H9 (cell line): Measurements from ENCODE around the gene PYROXD2. TPM values are rescaled to one million over a fixed set of nuclear protein-coding genes. Genes with fewer than 3 reads are reported as not detected.

Source experiments
- DNase-seq: peaks from one replicate; pipeline ENCODE4 v3.0.0-alpha.2; 2017
- H2AFZ ChIP-seq: one replicate; pipeline ENCODE4 v1.6.1; 2013; ENCODE audit warnings: mild to moderate bottlenecking, low read length, control low read depth, moderate library complexity
- H2AK5ac ChIP-seq: 2 replicates; pipeline ENCODE4 v1.6.1; 2013; ENCODE audit warnings: low read length, control low read depth, mixed read lengths; ENCODE audit not compliant: insufficient read length
- H2BK120ac ChIP-seq: one replicate; pipeline ENCODE4 v1.6.1; 2013; ENCODE audit warnings: low read depth, mild to moderate bottlenecking, low read length, control low read depth, inconsistent platforms; ENCODE audit not compliant: poor library complexity, severe bottlenecking
- H2BK12ac ChIP-seq: 2 replicates; pipeline ENCODE4 v1.6.1; 2013; ENCODE audit warnings: low read length, control low read depth, mixed read lengths, low read depth; ENCODE audit not compliant: insufficient read length
- H2BK15ac ChIP-seq: 2 replicates; pipeline ENCODE4 v1.6.1; 2013; ENCODE audit warnings: low read depth, low read length, control low read depth
- H2BK20ac ChIP-seq: one replicate; pipeline ENCODE4 v1.6.1; 2013; ENCODE audit warnings: low read depth, mild to moderate bottlenecking, low read length, control low read depth, inconsistent platforms; ENCODE audit not compliant: poor library complexity, severe bottlenecking
- H2BK5ac ChIP-seq: 2 replicates; pipeline ENCODE4 v1.6.1; 2013; ENCODE audit warnings: low read length, control low read depth, mixed read lengths; ENCODE audit not compliant: insufficient read length
- H3K14ac ChIP-seq: 2 replicates; pipeline ENCODE4 v1.6.1; 2013; ENCODE audit warnings: low read length, control low read depth; ENCODE audit not compliant: insufficient read depth
- H3K18ac ChIP-seq: 2 replicates; pipeline ENCODE4 v1.6.1; 2013; ENCODE audit warnings: low read depth, mild to moderate bottlenecking, mixed read lengths, low read length, control low read depth; ENCODE audit not compliant: insufficient read length
- H3K23ac ChIP-seq: 2 replicates; pipeline ENCODE4 v1.6.1; 2013; ENCODE audit warnings: low read length, control low read depth, mixed read lengths, low read depth; ENCODE audit not compliant: insufficient read length
- H3K23me2 ChIP-seq: 2 replicates; pipeline ENCODE4 v1.6.1; 2013; ENCODE audit warnings: low read depth, mild to moderate bottlenecking, mixed read lengths, low read length, control low read depth; ENCODE audit not compliant: insufficient read length, poor library complexity, severe bottlenecking
- H3K27ac ChIP-seq: 2 replicates; pipeline ENCODE4 v1.5.1; 2013; ENCODE audit warnings: low read length, control low read depth, mixed read lengths, low read depth; ENCODE audit not compliant: insufficient read length
- H3K27me3 ChIP-seq: 2 replicates; pipeline ENCODE4 v1.6.1; 2013; ENCODE audit warnings: low read length, control low read depth, inconsistent platforms; ENCODE audit not compliant: insufficient read depth
- H3K4ac ChIP-seq: 2 replicates; pipeline ENCODE4 v1.6.1; 2013; ENCODE audit warnings: low read depth, mild to moderate bottlenecking, control low read depth, inconsistent platforms, low read length, moderate library complexity
- H3K4me1 ChIP-seq: 2 replicates; pipeline ENCODE4 v1.6.1; 2013; ENCODE audit warnings: low read length, control low read depth, inconsistent platforms; ENCODE audit not compliant: insufficient read depth
- H3K4me2 ChIP-seq: 2 replicates; pipeline ENCODE4 v1.6.1; 2013; ENCODE audit warnings: low read length, control low read depth, mixed read lengths; ENCODE audit not compliant: insufficient read length, insufficient read depth
- H3K56ac ChIP-seq: 2 replicates; pipeline ENCODE4 v1.6.1; 2013; ENCODE audit warnings: low read depth, mild to moderate bottlenecking, mixed read lengths, low read length, control low read depth; ENCODE audit not compliant: insufficient read length
- H3K79me1 ChIP-seq: 2 replicates; pipeline ENCODE4 v1.6.1; 2013; ENCODE audit warnings: low read depth, mild to moderate bottlenecking, moderate library complexity, low read length, control low read depth, inconsistent platforms; ENCODE audit not compliant: insufficient read depth, poor library complexity, severe bottlenecking
- H3K79me2 ChIP-seq: 2 replicates; pipeline ENCODE4 v1.6.1; 2013; ENCODE audit warnings: low read length, control low read depth, inconsistent platforms; ENCODE audit not compliant: insufficient read depth
- H3K9ac ChIP-seq: 2 replicates; pipeline ENCODE4 v1.6.1; 2013; ENCODE audit warnings: low read length, control low read depth, mixed read lengths; ENCODE audit not compliant: insufficient read length; ENCODE audit errors: extremely low read depth
- H3K9me3 ChIP-seq: one replicate; pipeline ENCODE4 v1.6.1; 2013; ENCODE audit warnings: low read depth, low read length, inconsistent platforms; ENCODE audit not compliant: control insufficient read depth
- H3T11ph ChIP-seq: one replicate; pipeline ENCODE4 v1.6.1; 2013; ENCODE audit warnings: mild to moderate bottlenecking, low read length, control low read depth, inconsistent platforms
- H4K20me1 ChIP-seq: one replicate; pipeline ENCODE4 v1.6.1; 2013; ENCODE audit not compliant: control insufficient read depth, insufficient read length, insufficient read depth
- H4K5ac ChIP-seq: 2 replicates; pipeline ENCODE4 v1.6.1; 2013; ENCODE audit warnings: low read depth, mild to moderate bottlenecking, mixed read lengths, low read length, control low read depth; ENCODE audit not compliant: insufficient read length
- H4K8ac ChIP-seq: replicated peaks from 2 replicates; pipeline ENCODE4 v1.6.1; 2013; ENCODE audit warnings: low read length, control low read depth, mixed read lengths, low read depth; ENCODE audit not compliant: insufficient read length
- H4K91ac ChIP-seq: 2 replicates; pipeline ENCODE4 v1.6.1; 2013; ENCODE audit warnings: low read depth, mild to moderate bottlenecking, moderate library complexity, mixed read lengths, low read length, control low read depth; ENCODE audit not compliant: insufficient read length
- H3K27ac Mint-ChIP-seq, 3 experiments: 2 replicates in 2 of 3; 3 replicates in 1 of 3; pipeline ENCODE4 v1.8.0; 2020 to 2021; ENCODE audit warnings: mixed read lengths in 3 of 3, mild to moderate bottlenecking in 1 of 3, moderate library complexity in 1 of 3
- H3K27me3 Mint-ChIP-seq: 2 replicates; pipeline ENCODE4 v1.8.0; 2021; ENCODE audit warnings: low read depth, mild to moderate bottlenecking, moderate library complexity, mixed read lengths
- H3K36me3 Mint-ChIP-seq, 3 experiments: 2 replicates in 2 of 3; 3 replicates in 1 of 3; pipeline ENCODE4 v1.8.0; 2020 to 2021; ENCODE audit warnings: low read depth in 3 of 3, mixed read lengths in 3 of 3; ENCODE audit not compliant: insufficient read depth in 1 of 3
- H3K4me1 Mint-ChIP-seq, 2 experiments: 2 replicates each; pipeline ENCODE4 v1.8.0; 2020; ENCODE audit warnings: mixed read lengths in 2 of 2
- H3K4me3 Mint-ChIP-seq, 2 experiments: 2 replicates in 1 of 2; 3 replicates in 1 of 2; pipeline ENCODE4 v1.8.0; 2020 to 2021; ENCODE audit warnings: mild to moderate bottlenecking in 2 of 2, mixed read lengths in 2 of 2, moderate library complexity in 1 of 2
- H3K9me3 Mint-ChIP-seq, 2 experiments: 2 replicates in 1 of 2; 3 replicates in 1 of 2; pipeline ENCODE4 v1.8.0; 2020; ENCODE audit warnings: mild to moderate bottlenecking in 2 of 2, mixed read lengths in 2 of 2, moderate library complexity in 1 of 2
- CTCF ChIP-seq: fragments of 200-600 bp; sonication (generic); conservative IDR thresholded peaks from 3 replicates; pipeline ENCODE4 v1.8.0; 2021; ENCODE audit warnings: antibody characterized with exemption, mild to moderate bottlenecking
- WGBS: extraction: QIAGEN DNeasy Blood & Tissue Kit; methylation state at CpG from one replicate; pipeline ENCODE4 v1.1.7; 2013; ENCODE audit warnings: missing lambda C conversion rate, low lambda C conversion rate, mixed read lengths; ENCODE audit not compliant: insufficient read length; ENCODE audit errors: extremely low coverage; 5-methylcytosine and 5-hydroxymethylcytosine counted together
- microRNA-seq: library from miRNA; unstranded; fragments of <30 nt; microRNA quantifications from one replicate; pipeline ENCODE4, GENCODE V29; 2020; ENCODE audit warnings: borderline microRNAs expressed
- total RNA-seq: library from RNA; stranded (reverse); gene quantifications from 2 replicates; pipeline ENCODE4 v1.2.1, GENCODE V29; 2021

Gene PYROXD2
- total RNA-seq, 1 experiment from 2014 or later: 5.3 TPM

- no peak overlapping the region for H3K27ac Mint-ChIP-seq
- H3K9me3 Mint-ChIP-seq: no peaks in the 10 kb centered on the region; a peak in 1 of 5 replicates
- Histone ChIP-seq H2BK15ac (no peak overlapping the region), H4K5ac (no peak overlapping the region), H3K23me2 (no peaks in the 10 kb centered on the region), H2BK20ac (no peak overlapping the region), H2BK5ac (no peak overlapping the region), H3K79me2 (no peaks in the 10 kb centered on the region), H3K9me3 (no peaks in the 10 kb centered on the region), H3K18ac (no peak overlapping the region), H4K8ac (no peak overlapping the region), H3K56ac (no peak overlapping the region), H3K27ac (no peak overlapping the region), H3K4me2 (no peak overlapping the region), H2BK12ac (no peak overlapping the region), H3K4ac (no peak overlapping the region), H4K20me1 (no peaks in the 10 kb centered on the region), H2BK120ac (no peak overlapping the region), H3T11ph (no peak overlapping the region), H4K91ac (no peak overlapping the region), H3K27me3 (no peaks in the 10 kb centered on the region), H2AK5ac (no peak overlapping the region), H3K23ac (no peak overlapping the region), H3K4me1 (no peaks in the 10 kb centered on the region), H3K79me1 (no peaks in the 10 kb centered on the region), H3K14ac (no peak overlapping the region), H3K9ac (no peak overlapping the region), H2AFZ (no peak overlapping the region)
- no CpG with 5 or more reads among the region's 8 CpGs for WGBS
- no peak for TF ChIP-seq CTCF
- peaks cover 3 to 6% of the 10 kb centered on the region in 2 experiments; a peak in 1 of 4 replicates for H3K4me1 Mint-ChIP-seq
- H3K27me3 Mint-ChIP-seq: no peaks in the 10 kb centered on the region; the same call in 1 of the 2 replicates
- no peaks in the 10 kb centered on the region for H3K36me3 Mint-ChIP-seq
- DNase-seq: no peak
- no peak overlapping the region for H3K4me3 Mint-ChIP-seq
Measured at GRCh38 chr10:98337484-98337883, 77.5 kb downstream of the PYROXD2 start.

Small RNA genes lying within 50 kb of the gene (microRNA-seq; reads per million reads assigned to microRNA genes)
- 6.2 reads per million, percentile 38 among the genes with 10 or more reads in this experiment for gene MIR1287
- gene MIR4685: not detected

Other genes starting within 250 kb of the PYROXD2 start
- 0.13 and 0.18 TPM in 2 replicates for gene LOXL4, start 147.0 kb downstream of the PYROXD2 start, total RNA-seq
- 46.8 and 47.4 TPM in 2 replicates for gene HPS1, start 31.8 kb upstream of the PYROXD2 start, total RNA-seq